Colonic mucosa (tissue), 4 donors: ENCODE measurements around the gene DOK4. TPM values are rescaled to one million over a fixed set of nuclear protein-coding genes. Genes with fewer than 3 reads are reported as not detected.
A peak's percentile ranks its signal among the peaks of the same experiment; 100 is the strongest.

Experiments
- DNase-seq: peaks from one replicate; pipeline ENCODE4 v3.0.0-alpha.2; 2020
- H3K27ac ChIP-seq: fragments of 200-600 bp; one replicate; pipeline ENCODE4 v1.8.0; 2021
- H3K27me3 ChIP-seq: fragments of 200-600 bp; one replicate; pipeline ENCODE4 v1.8.0; 2021
- H3K36me3 ChIP-seq: fragments of 200-600 bp; one replicate; pipeline ENCODE4 v1.8.0; 2021
- H3K4me1 ChIP-seq: fragments of 200-600 bp; one replicate; pipeline ENCODE4 v1.8.0; 2021; ENCODE audit warnings: mild to moderate bottlenecking
- H3K4me3 ChIP-seq: fragments of 200-600 bp; one replicate; pipeline ENCODE4 v1.8.0; 2021
- H3K9ac ChIP-seq, 2 donors: one replicate each; pipeline ENCODE4 v1.7.0; 2013; ENCODE audit warnings: control low read depth in 2 of 2, low read depth in 2 of 2, low read length in 2 of 2
- H3K9me3 ChIP-seq: fragments of 200-600 bp; one replicate; pipeline ENCODE4 v1.8.0; 2021
- CTCF ChIP-seq: fragments of 200-600 bp; IDR thresholded peaks from one replicate; pipeline ENCODE4 v1.8.0; 2022; ENCODE audit warnings: antibody characterized with exemption, mild to moderate bottlenecking
- intact Hi-C: fragments of 100-400 bp; cut with DNase I; formaldehyde crosslinking; loops from one replicate; pipeline ENCODE4 v1.14.1; 2022
- total RNA-seq, 2 donors: library from RNA; stranded (reverse); fragmentation: NEBNext Ultra II Directional in 1 of 2; extraction: Animal tissue kit (Norgen Biotek cat#: 25700) in 1 of 2; gene quantifications; one replicate each; pipeline ENCODE4 v1.2.1, GENCODE V29; 2021
- donor health status: healthy.
- donor health status: DM: no; HTN: no; CAD: no.
- donor health status: DM: no; HTN: no; CAD: no.

Gene DOK4
- total RNA-seq, 2 donors from 2014 or later: 121 to 141 TPM

- Histone ChIP-seq H3K9me3 (no peaks in the 10 kb centered on the region), H3K27me3 (no peaks in the 10 kb centered on the region), H3K27ac (peak overlapping the region; percentile 62), H3K4me3 (no peak overlapping the region), H3K4me1 (peaks cover 16% of the 10 kb centered on the region), H3K9ac (peak overlapping the region in 1 of 2 donors; percentile 41), H3K36me3 (peaks cover 9% of the 10 kb centered on the region)
- no peak for TF ChIP-seq CTCF
- DNase-seq: no peak
- intact Hi-C loops: no loop called here
Observed at GRCh38 chr16:57472665-57473060, 13.6 kb downstream of the DOK4 start.

DNA sequence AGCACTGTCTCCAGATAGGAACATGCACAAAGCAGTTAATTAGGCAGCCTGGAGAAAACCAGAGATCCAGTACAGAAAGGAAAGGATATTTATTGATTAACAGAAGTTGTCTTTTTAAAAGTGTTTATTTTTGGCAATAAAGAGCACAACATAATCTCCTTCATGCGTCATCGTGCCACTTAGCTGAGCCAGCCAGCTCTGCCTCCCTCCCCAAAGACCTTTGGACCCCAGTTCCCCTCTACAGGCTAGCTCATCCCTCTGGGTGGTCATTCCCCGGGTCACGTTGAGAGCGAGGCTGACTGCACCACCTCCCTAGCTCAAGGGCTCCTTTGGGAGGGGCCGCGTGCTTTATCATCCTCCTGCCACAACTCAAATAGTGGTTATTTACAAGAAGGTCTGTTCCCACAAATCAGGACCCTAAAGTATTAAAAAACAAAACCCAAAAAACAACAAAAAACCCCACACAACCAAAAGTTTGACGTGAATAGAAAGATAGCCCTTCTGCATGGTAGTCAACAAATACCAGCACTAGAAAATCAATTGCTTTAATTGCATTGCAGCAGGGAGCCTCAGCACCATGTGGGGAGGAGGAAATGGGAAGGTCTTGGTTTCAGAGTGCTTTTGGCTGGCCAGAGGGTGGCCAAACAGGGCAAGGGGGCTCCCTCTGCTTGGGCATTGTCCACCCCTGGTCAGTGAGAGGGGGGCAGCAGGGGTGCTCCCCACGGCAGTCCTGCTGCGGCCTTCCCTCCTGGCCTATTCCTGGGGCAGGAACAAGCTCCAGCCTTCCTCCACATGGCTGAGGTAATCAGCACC is 14.2 kb downstream of the DOK4 start:
- H3K27ac ChIP-seq: peak overlapping the region; percentile 62
- DNase-seq: peak; percentile 71
- TF ChIP-seq CTCF: no peak
- no peak overlapping the region for H3K4me3 ChIP-seq
- peak overlapping the region in 1 of 2 donors; percentile 41 for H3K9ac ChIP-seq
- no peaks in the 10 kb centered on the region for H3K27me3 ChIP-seq
- intact Hi-C loops: no loop called here
- peaks cover 9% of the 10 kb centered on the region for H3K36me3 ChIP-seq
- no peaks in the 10 kb centered on the region for H3K9me3 ChIP-seq
- H3K4me1 ChIP-seq: peaks cover 16% of the 10 kb centered on the region

DNA sequence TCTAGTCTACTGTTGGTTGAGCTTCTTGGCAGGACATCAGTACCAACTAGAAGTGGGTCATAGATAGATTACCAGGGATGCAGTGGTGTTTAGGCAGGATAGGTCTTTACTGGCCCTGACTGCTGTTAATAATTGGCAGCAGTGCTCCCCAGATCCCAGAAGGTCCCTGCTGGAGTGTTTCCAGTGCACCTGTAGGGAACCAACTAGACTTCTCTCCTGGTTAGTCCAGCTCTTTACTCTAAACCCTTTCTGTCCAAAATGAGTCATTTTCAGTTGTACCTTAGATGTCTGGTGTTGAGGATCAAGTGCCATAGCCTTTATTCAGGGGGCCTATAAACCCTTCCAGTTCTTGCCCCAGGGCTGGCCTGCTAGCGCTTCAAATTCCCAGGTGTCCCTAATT is 15.1 kb downstream of the DOK4 start:
- Histone ChIP-seq H3K27me3 (no peaks in the 10 kb centered on the region), H3K4me3 (no peak overlapping the region), H3K36me3 (peaks cover 15% of the 10 kb centered on the region), H3K27ac (peak overlapping the region; percentile 62), H3K4me1 (peaks cover 11% of the 10 kb centered on the region), H3K9ac (peak overlapping the region in 1 of 2 donors; percentile 14), H3K9me3 (no peaks in the 10 kb centered on the region)
- intact Hi-C loops: no loop called here
- no peak for TF ChIP-seq CTCF
- DNase-seq: no peak

DNA sequence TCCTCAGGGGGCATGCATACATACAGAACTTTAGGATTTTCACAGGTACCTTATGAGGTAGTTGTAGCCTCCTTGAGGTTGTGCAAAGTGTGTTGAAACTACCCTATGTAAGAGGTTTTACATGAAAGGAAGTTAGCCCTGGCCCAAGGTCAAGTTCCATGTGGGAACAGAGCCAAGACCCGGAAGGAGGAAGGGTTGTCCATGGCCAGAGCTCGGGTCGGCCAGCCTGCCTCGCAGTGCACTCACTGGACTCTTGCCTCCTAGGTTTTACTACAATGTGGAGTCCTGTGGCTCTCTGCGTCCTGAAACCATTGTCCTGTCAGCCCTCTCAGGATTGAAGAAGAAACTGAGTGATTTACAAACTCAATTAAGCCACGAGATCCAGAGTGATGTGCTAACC is 15.6 kb downstream of the DOK4 start:
- intact Hi-C loops: no loop called here
- Histone ChIP-seq H3K27me3 (no peaks in the 10 kb centered on the region), H3K27ac (peak overlapping the region; percentile 62), H3K9ac (peak overlapping the region in 1 of 2 donors; percentile 14), H3K4me1 (peaks cover 11% of the 10 kb centered on the region), H3K36me3 (peaks cover 17% of the 10 kb centered on the region), H3K9me3 (no peaks in the 10 kb centered on the region), H3K4me3 (no peak overlapping the region)
- DNase-seq: peak; percentile 81
- no peak for TF ChIP-seq CTCF

GRCh38 chr16:57469917-57470470 is 16.3 kb downstream of the DOK4 start:
- peak overlapping the region; percentile 62 for H3K27ac ChIP-seq
- no peak for TF ChIP-seq CTCF
- DNase-seq: no peak
- H3K9me3 ChIP-seq: no peaks in the 10 kb centered on the region
- no peak overlapping the region for H3K4me3 ChIP-seq
- H3K36me3 ChIP-seq: peaks cover 17% of the 10 kb centered on the region
- H3K9ac ChIP-seq: no peak overlapping the region
- H3K4me1 ChIP-seq: peaks cover 11% of the 10 kb centered on the region
- intact Hi-C loops: loop anchor here (5.0 kb wide), 1 partner anchor 47 kb away; no protein-coding TSS in a partner anchor
- H3K27me3 ChIP-seq: no peaks in the 10 kb centered on the region
